Measurements from ENCODE around the gene INS. TPM values are rescaled to one million over a fixed set of nuclear protein-coding genes. Genes with fewer than 3 reads are reported as not detected.

The INS gene
- total RNA-seq, 1 donor from 2014 or later = not detected

GRCh38 chr11:2165571-2165970 lies 4.6 kb upstream of the INS start:
- no peak overlapping the region for H3K27ac Mint-ChIP-seq (ENCODE audit: unreplicated experiment)
- Histone ChIP-seq H4K20me1 (ENCODE audit: insufficient read depth, low read length) (no peaks in the 10 kb centered on the region), H3K9me3 (ENCODE audit: insufficient read depth, low read depth, low read length) (no peaks in the 10 kb centered on the region), H3K79me2 (ENCODE audit: insufficient read depth, low read length) (no peaks in the 10 kb centered on the region), H3K9ac (ENCODE audit: low read length) (no peak overlapping the region), H2AFZ (ENCODE audit: low read depth, low read length) (no peak overlapping the region), H3K4me2 (ENCODE audit: low read length) (no peak overlapping the region), H3K36me3 (ENCODE audit: insufficient read depth, low read length) (no peaks in the 10 kb centered on the region), H3K4me3 (ENCODE audit: insufficient read depth, low read depth, low read length) (no peak overlapping the region), H3K4me1 (ENCODE audit: insufficient read depth, low read length) (no peaks in the 10 kb centered on the region), H3K27me3 (ENCODE audit: insufficient read depth, low read length) (no peaks in the 10 kb centered on the region), H3K27ac (ENCODE audit: low read depth, low read length) (no peak overlapping the region)
- H3K4me3 Mint-ChIP-seq (ENCODE audit: unreplicated experiment) = no peak overlapping the region
- H3K4me1 Mint-ChIP-seq (ENCODE audit: low read depth, unreplicated experiment) = no peaks in the 10 kb centered on the region
- no peak for FAIRE-seq
- peaks cover 20% of the 10 kb centered on the region for H3K27me3 Mint-ChIP-seq (ENCODE audit: low read depth, unreplicated experiment)
- DNase-seq (ENCODE audit: low read depth) = no peak
- TF ChIP-seq, protein P1, sequence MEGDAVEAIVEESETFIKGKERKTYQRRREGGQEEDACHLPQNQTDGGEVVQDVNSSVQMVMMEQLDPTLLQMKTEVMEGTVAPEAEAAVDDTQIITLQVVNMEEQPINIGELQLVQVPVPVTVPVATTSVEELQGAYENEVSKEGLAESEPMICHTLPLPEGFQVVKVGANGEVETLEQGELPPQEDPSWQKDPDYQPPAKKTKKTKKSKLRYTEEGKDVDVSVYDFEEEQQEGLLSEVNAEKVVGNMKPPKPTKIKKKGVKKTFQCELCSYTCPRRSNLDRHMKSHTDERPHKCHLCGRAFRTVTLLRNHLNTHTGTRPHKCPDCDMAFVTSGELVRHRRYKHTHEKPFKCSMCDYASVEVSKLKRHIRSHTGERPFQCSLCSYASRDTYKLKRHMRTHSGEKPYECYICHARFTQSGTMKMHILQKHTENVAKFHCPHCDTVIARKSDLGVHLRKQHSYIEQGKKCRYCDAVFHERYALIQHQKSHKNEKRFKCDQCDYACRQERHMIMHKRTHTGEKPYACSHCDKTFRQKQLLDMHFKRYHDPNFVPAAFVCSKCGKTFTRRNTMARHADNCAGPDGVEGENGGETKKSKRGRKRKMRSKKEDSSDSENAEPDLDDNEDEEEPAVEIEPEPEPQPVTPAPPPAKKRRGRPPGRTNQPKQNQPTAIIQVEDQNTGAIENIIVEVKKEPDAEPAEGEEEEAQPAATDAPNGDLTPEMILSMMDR (IDR thresholded peaks at IDR 0.05; ENCODE audit: insufficient read depth, low read depth, low read length) = no peak
- TF ChIP-seq EZH2 (IDR thresholded peaks at IDR 0.05; ENCODE audit: insufficient read depth, low read length) = no peak
- no peaks in the 10 kb centered on the region for H3K9me3 Mint-ChIP-seq (ENCODE audit: unreplicated experiment)
- H3K36me3 Mint-ChIP-seq (ENCODE audit: low read depth, unreplicated experiment) = no peaks in the 10 kb centered on the region

GRCh38 chr11:2164861-2165555 lies 4.0 kb upstream of the INS start:
- Mint-ChIP-seq H3K36me3 (ENCODE audit: low read depth, unreplicated experiment) (no peaks in the 10 kb centered on the region), H3K4me3 (ENCODE audit: unreplicated experiment) (no peak overlapping the region), H3K27ac (ENCODE audit: unreplicated experiment) (no peak overlapping the region), H3K27me3 (ENCODE audit: low read depth, unreplicated experiment) (peaks cover 24% of the 10 kb centered on the region), H3K9me3 (ENCODE audit: unreplicated experiment) (no peaks in the 10 kb centered on the region), H3K4me1 (ENCODE audit: low read depth, unreplicated experiment) (no peaks in the 10 kb centered on the region)
- H3K79me2 ChIP-seq (ENCODE audit: insufficient read depth, low read length) = no peaks in the 10 kb centered on the region
- FAIRE-seq (no peak), DNase-seq (ENCODE audit: low read depth) (no peak)
- H3K9me3 ChIP-seq (ENCODE audit: insufficient read depth, low read depth, low read length) = no peaks in the 10 kb centered on the region
- H3K9ac ChIP-seq (ENCODE audit: low read length) = no peak overlapping the region
- H3K4me3 ChIP-seq (ENCODE audit: insufficient read depth, low read depth, low read length) = no peak overlapping the region
- H3K36me3 ChIP-seq (ENCODE audit: insufficient read depth, low read length) = no peaks in the 10 kb centered on the region
- TF ChIP-seq, protein P1 (IDR thresholded peaks at IDR 0.05; ENCODE audit: insufficient read depth, low read depth, low read length) = no peak
- no peak for TF ChIP-seq EZH2 (IDR thresholded peaks at IDR 0.05; ENCODE audit: insufficient read depth, low read length)
- no peak overlapping the region for H3K4me2 ChIP-seq (ENCODE audit: low read length)
- H4K20me1 ChIP-seq (ENCODE audit: insufficient read depth, low read length) = no peaks in the 10 kb centered on the region
- no peak overlapping the region for H3K27ac ChIP-seq (ENCODE audit: low read depth, low read length)
- H3K27me3 ChIP-seq (ENCODE audit: insufficient read depth, low read length) = no peaks in the 10 kb centered on the region
- H2AFZ ChIP-seq (ENCODE audit: low read depth, low read length) = no peak overlapping the region
- H3K4me1 ChIP-seq (ENCODE audit: insufficient read depth, low read length) = no peaks in the 10 kb centered on the region

- Mint-ChIP-seq H3K36me3 (ENCODE audit: low read depth, unreplicated experiment) (no peaks in the 10 kb centered on the region), H3K4me1 (ENCODE audit: low read depth, unreplicated experiment) (no peaks in the 10 kb centered on the region), H3K9me3 (ENCODE audit: unreplicated experiment) (no peaks in the 10 kb centered on the region), H3K27me3 (ENCODE audit: low read depth, unreplicated experiment) (peaks cover 24% of the 10 kb centered on the region), H3K27ac (ENCODE audit: unreplicated experiment) (no peak overlapping the region), H3K4me3 (ENCODE audit: unreplicated experiment) (no peak overlapping the region)
- no peaks in the 10 kb centered on the region for H3K27me3 ChIP-seq (ENCODE audit: insufficient read depth, low read length)
- H3K9ac ChIP-seq (ENCODE audit: low read length) = no peak overlapping the region
- no peaks in the 10 kb centered on the region for H3K9me3 ChIP-seq (ENCODE audit: insufficient read depth, low read depth, low read length)
- H3K4me3 ChIP-seq (ENCODE audit: insufficient read depth, low read depth, low read length) = no peak overlapping the region
- FAIRE-seq (no peak), DNase-seq (ENCODE audit: low read depth) (no peak)
- TF ChIP-seq, protein P1 (IDR thresholded peaks at IDR 0.05; ENCODE audit: insufficient read depth, low read depth, low read length) = no peak
- TF ChIP-seq EZH2 (IDR thresholded peaks at IDR 0.05; ENCODE audit: insufficient read depth, low read length) = no peak
- H3K79me2 ChIP-seq (ENCODE audit: insufficient read depth, low read length) = no peaks in the 10 kb centered on the region
- no peak overlapping the region for H3K4me2 ChIP-seq (ENCODE audit: low read length)
- no peak overlapping the region for H2AFZ ChIP-seq (ENCODE audit: low read depth, low read length)
- no peaks in the 10 kb centered on the region for H3K36me3 ChIP-seq (ENCODE audit: insufficient read depth, low read length)
- no peaks in the 10 kb centered on the region for H4K20me1 ChIP-seq (ENCODE audit: insufficient read depth, low read length)
- H3K4me1 ChIP-seq (ENCODE audit: insufficient read depth, low read length) = no peaks in the 10 kb centered on the region
- no peak overlapping the region for H3K27ac ChIP-seq (ENCODE audit: low read depth, low read length)
These were observed 3.1 kb upstream of the INS start for GRCh38 chr11:2164081-2164480.
